LNCaP clone FGC (cell line): ENCODE results near the gene LRRTM2.

Experiments
- DNase-seq: peaks from one replicate; pipeline ENCODE4 v3.0.0-alpha.2; 2011; ENCODE audit warnings: low read depth
- H3K4me3 ChIP-seq: 2 replicates; pipeline ENCODE4 v1.5.1; 2011; ENCODE audit warnings: mild to moderate bottlenecking, low read depth, low read length, control low read depth
- TF ChIP-seq, protein P1 (sequence below): IDR thresholded peaks from 2 replicates; pipeline ENCODE4 v1.5.1; 2012; ENCODE audit warnings: mild to moderate bottlenecking; ENCODE audit not compliant: control insufficient read depth, insufficient read depth; ENCODE audit errors: extremely low read depth

Gene LRRTM2

DNA sequence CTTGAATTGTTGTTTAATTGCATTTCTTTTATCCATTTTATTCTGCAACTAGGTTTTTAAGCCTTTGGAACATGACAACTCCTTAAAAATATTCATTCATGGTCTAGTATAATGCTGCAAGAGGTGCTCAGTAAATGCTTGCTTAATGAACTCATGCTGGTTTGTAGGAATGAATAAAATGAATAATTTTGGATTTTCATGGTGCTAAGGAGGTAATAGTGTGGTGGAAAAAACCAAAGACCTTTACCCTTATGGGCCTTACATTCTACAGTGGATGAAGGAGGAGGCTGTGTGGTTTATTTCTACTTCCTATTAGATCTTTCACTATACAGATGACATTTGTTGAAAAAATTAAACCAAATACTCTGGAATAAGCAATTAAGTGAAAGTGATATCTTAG lies 43.4 kb downstream of the LRRTM2 start:
- no peak for DNase-seq
- TF ChIP-seq, protein P1, sequence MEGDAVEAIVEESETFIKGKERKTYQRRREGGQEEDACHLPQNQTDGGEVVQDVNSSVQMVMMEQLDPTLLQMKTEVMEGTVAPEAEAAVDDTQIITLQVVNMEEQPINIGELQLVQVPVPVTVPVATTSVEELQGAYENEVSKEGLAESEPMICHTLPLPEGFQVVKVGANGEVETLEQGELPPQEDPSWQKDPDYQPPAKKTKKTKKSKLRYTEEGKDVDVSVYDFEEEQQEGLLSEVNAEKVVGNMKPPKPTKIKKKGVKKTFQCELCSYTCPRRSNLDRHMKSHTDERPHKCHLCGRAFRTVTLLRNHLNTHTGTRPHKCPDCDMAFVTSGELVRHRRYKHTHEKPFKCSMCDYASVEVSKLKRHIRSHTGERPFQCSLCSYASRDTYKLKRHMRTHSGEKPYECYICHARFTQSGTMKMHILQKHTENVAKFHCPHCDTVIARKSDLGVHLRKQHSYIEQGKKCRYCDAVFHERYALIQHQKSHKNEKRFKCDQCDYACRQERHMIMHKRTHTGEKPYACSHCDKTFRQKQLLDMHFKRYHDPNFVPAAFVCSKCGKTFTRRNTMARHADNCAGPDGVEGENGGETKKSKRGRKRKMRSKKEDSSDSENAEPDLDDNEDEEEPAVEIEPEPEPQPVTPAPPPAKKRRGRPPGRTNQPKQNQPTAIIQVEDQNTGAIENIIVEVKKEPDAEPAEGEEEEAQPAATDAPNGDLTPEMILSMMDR = no peak
- no peak overlapping the region for H3K4me3 ChIP-seq

DNA sequence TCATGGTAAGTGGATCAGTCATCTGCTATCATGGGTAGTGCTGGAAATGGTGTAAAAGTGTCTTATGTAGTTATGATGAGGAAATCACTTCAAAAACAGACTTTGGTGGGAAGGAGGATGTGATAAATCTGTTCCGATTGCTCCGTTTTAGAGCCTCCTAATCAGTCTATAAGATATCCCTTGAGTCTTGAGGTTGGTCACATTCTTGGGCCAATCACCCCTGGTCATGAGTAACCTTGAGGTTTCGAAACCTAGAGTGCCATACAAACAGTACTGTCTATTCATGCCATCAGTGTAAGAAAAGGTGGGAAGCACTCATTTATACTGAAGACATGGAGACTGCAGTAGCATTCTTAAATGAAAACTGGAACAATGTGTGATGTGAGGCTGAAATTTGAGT lies 45.8 kb downstream of the LRRTM2 start:
- TF ChIP-seq, protein P1 = no peak
- H3K4me3 ChIP-seq = no peak overlapping the region
- no peak for DNase-seq

DNA sequence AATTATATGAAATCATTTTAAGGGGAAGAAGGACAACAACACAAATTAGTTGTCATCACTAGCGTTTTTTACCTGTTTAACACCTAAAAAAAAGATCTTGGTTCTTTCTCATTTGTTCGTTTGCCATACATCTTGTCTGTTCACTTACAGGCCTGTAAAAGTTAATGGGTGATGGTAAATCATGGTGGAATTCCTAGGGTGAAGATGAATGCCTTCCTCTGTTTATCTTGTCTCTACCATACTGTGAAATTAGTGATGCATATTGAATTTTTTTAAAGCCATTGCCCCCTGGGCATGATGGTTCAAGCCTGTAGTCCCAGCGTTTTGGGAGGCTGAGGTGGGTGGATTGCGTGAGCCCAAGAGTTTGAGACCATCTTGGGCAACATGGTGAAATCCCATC lies 46.6 kb downstream of the LRRTM2 start:
- no peak overlapping the region for H3K4me3 ChIP-seq
- DNase-seq = no peak
- TF ChIP-seq, protein P1 = no peak

DNA sequence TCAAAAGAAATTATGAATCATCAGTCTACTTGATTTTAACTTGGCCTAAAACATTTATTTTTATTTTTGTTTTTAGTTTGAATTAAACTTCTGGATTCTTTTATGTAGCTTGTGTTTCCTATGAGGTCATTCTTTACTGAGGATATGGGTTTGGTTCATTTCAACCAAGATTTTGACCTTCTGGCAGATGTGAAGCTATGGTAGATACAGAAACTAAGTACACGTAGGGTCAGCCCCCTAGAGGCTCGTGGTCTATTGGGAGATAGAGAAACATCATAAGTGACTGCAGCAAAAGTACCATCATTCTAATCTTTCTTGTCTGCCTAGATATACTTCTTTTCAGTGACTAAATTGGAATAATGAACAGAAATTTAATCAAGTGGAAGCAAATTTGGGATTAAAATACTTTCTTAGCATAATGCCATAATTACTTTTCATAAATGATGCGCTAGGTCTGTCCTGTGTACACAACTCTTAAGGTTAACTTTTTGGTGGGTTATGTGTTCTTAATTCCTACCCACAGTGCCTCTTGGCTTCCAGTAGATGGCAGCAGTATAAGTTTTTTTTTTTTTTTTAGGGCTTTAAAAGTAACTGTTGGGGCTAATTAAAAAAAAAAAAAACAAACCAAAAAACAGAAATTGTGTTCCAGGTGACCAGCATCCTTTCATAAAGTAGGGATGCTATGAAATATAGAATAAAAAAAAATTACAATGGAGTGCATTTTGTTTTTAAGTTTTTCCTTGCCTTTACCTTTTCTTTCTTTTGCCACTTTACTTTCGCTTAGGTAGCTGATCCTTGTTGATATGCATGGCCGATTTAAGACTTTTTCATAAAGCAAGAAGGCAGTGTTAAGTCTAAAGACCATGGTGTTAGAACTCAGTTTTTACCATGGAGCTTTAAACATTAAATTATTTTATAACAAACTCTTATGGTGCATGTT lies 49.9 kb downstream of the LRRTM2 start:
- H3K4me3 ChIP-seq = no peak overlapping the region
- TF ChIP-seq, protein P1 = peak; percentile 44
- no peak for DNase-seq

DNA sequence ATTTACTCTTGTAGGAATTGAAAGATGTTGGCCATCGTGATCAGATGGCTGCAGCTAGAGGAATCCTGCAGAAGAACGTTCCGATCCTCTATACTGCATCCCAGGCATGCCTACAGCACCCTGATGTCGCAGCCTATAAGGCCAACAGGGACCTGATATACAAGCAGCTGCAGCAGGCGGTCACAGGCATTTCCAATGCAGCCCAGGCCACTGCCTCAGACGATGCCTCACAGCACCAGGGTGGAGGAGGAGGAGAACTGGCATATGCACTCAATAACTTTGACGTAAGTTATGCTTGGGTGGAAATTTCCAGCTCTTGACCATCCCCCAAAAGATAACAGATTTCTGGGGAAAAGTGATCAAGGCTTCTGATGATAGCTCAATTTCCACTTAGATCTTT lies 50.6 kb downstream of the LRRTM2 start:
- TF ChIP-seq, protein P1 = no peak
- DNase-seq = no peak

DNA sequence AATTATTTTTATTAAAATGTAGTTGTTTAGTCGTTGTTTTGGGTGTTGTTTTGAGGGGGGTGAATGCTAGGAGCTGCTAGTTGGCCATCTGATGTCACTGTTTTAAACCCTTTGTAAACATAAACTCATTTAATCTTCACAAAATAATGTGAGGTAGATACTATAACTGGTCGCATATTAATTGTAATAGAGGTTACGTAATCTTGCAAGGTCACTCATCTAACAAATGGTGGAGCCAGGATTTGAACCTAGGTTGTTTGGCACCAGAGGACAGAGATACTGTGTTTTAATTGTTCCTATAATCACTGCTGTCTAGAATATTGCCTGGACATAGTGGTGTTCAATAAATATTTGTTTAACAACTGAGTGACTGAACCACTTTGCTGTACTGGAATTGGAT lies 54.4 kb downstream of the LRRTM2 start:
- no peak for DNase-seq
- TF ChIP-seq, protein P1 = no peak

More for the DNA sequence above, 50.6 kb downstream of the LRRTM2 start:
- no peak overlapping the region for H3K4me3 ChIP-seq

More for the DNA sequence above, 54.4 kb downstream of the LRRTM2 start:
- H3K4me3 ChIP-seq = no peak overlapping the region
